Left hindlimb (tissue), 1 donor: Measurements from ENCODE around the gene WDR48.

Experiments
- DNase-seq: peaks from one replicate; pipeline ENCODE4 v3.0.0-alpha.2; 2018

WDR48 gene

GRCh38 chr3:39140341-39140971 is 88.6 kb downstream of the WDR48 start:
- DNase-seq, result no peak

GRCh38 chr3:39141171-39141995 is 89.6 kb downstream of the WDR48 start:
- DNase-seq, result no peak

- DNase-seq, result no peak
Observed at GRCh38 chr3:39142067-39142466, 90.3 kb downstream of the WDR48 start.

GRCh38 chr3:39143051-39143885 is 91.5 kb downstream of the WDR48 start:
- no peak for DNase-seq

- DNase-seq, result no peak
Observed at GRCh38 chr3:39144095-39144747, 92.4 kb downstream of the WDR48 start.

GRCh38 chr3:39144748-39145380 is 93.0 kb downstream of the WDR48 start:
- no peak for DNase-seq

GRCh38 chr3:39146083-39146501 is 94.3 kb downstream of the WDR48 start:
- DNase-seq, result no peak
